ENCODE results near the gene TRAF3IP3.

DNA sequence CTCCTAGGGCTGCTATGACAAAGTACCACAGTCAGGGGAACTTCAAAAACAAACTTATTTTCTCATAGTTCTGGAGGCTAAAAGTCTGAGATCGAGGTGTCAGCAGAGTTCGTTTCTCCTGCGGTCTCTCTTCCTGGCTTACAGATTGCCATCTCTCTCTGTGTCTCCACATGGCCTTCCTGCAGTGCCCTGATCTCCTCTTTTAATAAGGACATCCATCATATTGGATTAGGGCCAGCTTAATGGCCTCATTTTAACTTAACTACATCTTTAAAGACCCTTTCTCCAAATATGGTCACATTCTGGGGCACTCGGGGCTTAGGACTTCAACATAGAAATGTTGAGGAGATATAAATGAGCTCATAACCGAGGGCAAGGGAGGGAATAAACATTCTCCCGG lies 16.3 kb downstream of the TRAF3IP3 start:
- TF ChIP-seq, protein P1, sequence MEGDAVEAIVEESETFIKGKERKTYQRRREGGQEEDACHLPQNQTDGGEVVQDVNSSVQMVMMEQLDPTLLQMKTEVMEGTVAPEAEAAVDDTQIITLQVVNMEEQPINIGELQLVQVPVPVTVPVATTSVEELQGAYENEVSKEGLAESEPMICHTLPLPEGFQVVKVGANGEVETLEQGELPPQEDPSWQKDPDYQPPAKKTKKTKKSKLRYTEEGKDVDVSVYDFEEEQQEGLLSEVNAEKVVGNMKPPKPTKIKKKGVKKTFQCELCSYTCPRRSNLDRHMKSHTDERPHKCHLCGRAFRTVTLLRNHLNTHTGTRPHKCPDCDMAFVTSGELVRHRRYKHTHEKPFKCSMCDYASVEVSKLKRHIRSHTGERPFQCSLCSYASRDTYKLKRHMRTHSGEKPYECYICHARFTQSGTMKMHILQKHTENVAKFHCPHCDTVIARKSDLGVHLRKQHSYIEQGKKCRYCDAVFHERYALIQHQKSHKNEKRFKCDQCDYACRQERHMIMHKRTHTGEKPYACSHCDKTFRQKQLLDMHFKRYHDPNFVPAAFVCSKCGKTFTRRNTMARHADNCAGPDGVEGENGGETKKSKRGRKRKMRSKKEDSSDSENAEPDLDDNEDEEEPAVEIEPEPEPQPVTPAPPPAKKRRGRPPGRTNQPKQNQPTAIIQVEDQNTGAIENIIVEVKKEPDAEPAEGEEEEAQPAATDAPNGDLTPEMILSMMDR (IDR thresholded peaks at IDR 0.05): no peak
- no peak for TF ChIP-seq POLR2A (IDR thresholded peaks at IDR 0.05)

All from esophagus squamous epithelium (tissue), 4 donors.